Activated T-helper 2 cell treated with anti-CD3 and anti-CD28 coated beads, Interferon-gamma antibody, Interleukin-2, Interleukin-4, amounts not matched to agents 10 μg/mL and 5 μg/mL and 100 μg/mL, durations not matched to agents 14 hours and 24 hours and 36 hours (primary cell): Measurements from ENCODE around the gene SMPDL3A. TPM values are rescaled to one million over a fixed set of nuclear protein-coding genes. Genes with fewer than 3 reads are reported as not detected.
A peak's percentile ranks its signal among the peaks of the same experiment; 100 is the strongest.
"Not testable (repeated sequence)": the region's sequence is repeated elsewhere in the genome, so short reads cannot be mapped to it uniquely, and the experiment has no call there.

ENCODE experiments used
- DNase-seq: peaks from one replicate; pipeline ENCODE4 v3.0.0; 2021; ENCODE audit warnings: low spot score
- H3K27ac Mint-ChIP-seq: one replicate; pipeline ENCODE4 v1.8.0; 2021; ENCODE audit warnings: mixed read lengths
- H3K27me3 Mint-ChIP-seq: one replicate; pipeline ENCODE4 v1.8.0; 2021; ENCODE audit warnings: low read depth, mixed read lengths
- H3K36me3 Mint-ChIP-seq: one replicate; pipeline ENCODE4 v1.8.0; 2021; ENCODE audit warnings: low read depth, mixed read lengths
- H3K4me1 Mint-ChIP-seq: one replicate; pipeline ENCODE4 v1.8.0; 2021; ENCODE audit warnings: low read depth, mixed read lengths
- H3K4me3 Mint-ChIP-seq: one replicate; pipeline ENCODE4 v1.8.0; 2021; ENCODE audit warnings: low read depth, mild to moderate bottlenecking, moderate library complexity, mixed read lengths
- H3K9me3 Mint-ChIP-seq: one replicate; pipeline ENCODE4 v1.8.0; 2021; ENCODE audit warnings: mixed read lengths
- intact Hi-C: fragments of 100-400 bp; cut with micrococcal nuclease; formaldehyde crosslinking; loops from one replicate; pipeline ENCODE4 v1.15.1; 2023
- total RNA-seq: library from RNA; stranded (reverse); gene quantifications from 2 replicates; pipeline ENCODE4 v1.2.3, GENCODE V29; 2022

SMPDL3A gene
- 1.3 and 1.6 TPM in 2 replicates for total RNA-seq

GRCh38 chr6:122789182-122790027 is at the start of gene SMPDL3A:
Gene SMPDL3A (plus strand): TSS chr6:122789258. CDS start chr6:122789347, 89 bp downstream.
- intact Hi-C loops, result loop anchor here (1.0 to 5.0 kb wide), 3 partner anchors 9 to 52 kb away; no protein-coding TSS in a partner anchor
- no peaks in the 10 kb centered on the region for H3K36me3 Mint-ChIP-seq

GRCh38 chr6:122740091-122740490 is 49.0 kb upstream of the SMPDL3A start:
- Mint-ChIP-seq H3K4me1 (no peaks in the 10 kb centered on the region), H3K27me3 (peaks cover 2% of the 10 kb centered on the region), H3K36me3 (no peaks in the 10 kb centered on the region), H3K4me3 (no peak overlapping the region), H3K27ac (no peak overlapping the region), H3K9me3 (no peaks in the 10 kb centered on the region)
- intact Hi-C loops, result no loop called here
- DNase-seq, result no peak

More at GRCh38 chr6:122789182-122790027, at the start of gene SMPDL3A:
- DNase-seq, result peak; percentile 11
- Mint-ChIP-seq H3K4me3 (peak within 1 kb of the TSS; percentile 93), H3K4me1 (peaks cover 23% of the 10 kb centered on the region), H3K27me3 (peaks cover 59% of the 10 kb centered on the region), H3K27ac (peak within 1 kb of the TSS; percentile 86), H3K9me3 (no peaks in the 10 kb centered on the region)

GRCh38 chr6:122740936-122741335 is 48.1 kb upstream of the SMPDL3A start:
- Mint-ChIP-seq H3K27me3 (peaks cover 2% of the 10 kb centered on the region), H3K4me1 (no peaks in the 10 kb centered on the region), H3K27ac (no peak overlapping the region), H3K4me3 (no peak overlapping the region), H3K9me3 (no peaks in the 10 kb centered on the region), H3K36me3 (no peaks in the 10 kb centered on the region)
- no peak for DNase-seq
- intact Hi-C loops, result no loop called here

- DNase-seq, H3K27me3 Mint-ChIP-seq, H3K36me3 Mint-ChIP-seq, H3K4me3 Mint-ChIP-seq, H3K27ac Mint-ChIP-seq, H3K4me1 Mint-ChIP-seq, intact Hi-C loops, H3K9me3 Mint-ChIP-seq: not testable (repeated sequence)
These were observed 44.8 kb upstream of the SMPDL3A start for GRCh38 chr6:122744247-122744646.

- H3K4me1 Mint-ChIP-seq, intact Hi-C loops, DNase-seq, H3K27me3 Mint-ChIP-seq, H3K27ac Mint-ChIP-seq, H3K9me3 Mint-ChIP-seq, H3K36me3 Mint-ChIP-seq, H3K4me3 Mint-ChIP-seq: not testable (repeated sequence)
These were observed 44.2 kb upstream of the SMPDL3A start for GRCh38 chr6:122744856-122745255.

GRCh38 chr6:122746688-122747087 is 42.4 kb upstream of the SMPDL3A start:
- no peak for DNase-seq
- Mint-ChIP-seq H3K36me3 (no peaks in the 10 kb centered on the region), H3K4me3 (no peak overlapping the region), H3K27ac (no peak overlapping the region), H3K4me1 (peaks cover 14% of the 10 kb centered on the region), H3K9me3 (no peaks in the 10 kb centered on the region), H3K27me3 (no peaks in the 10 kb centered on the region)
- intact Hi-C loops, result no loop called here

GRCh38 chr6:122747573-122747972 is 41.5 kb upstream of the SMPDL3A start:
- H3K4me3 Mint-ChIP-seq, result no peak overlapping the region
- DNase-seq, result no peak
- H3K4me1 Mint-ChIP-seq, result peaks cover 16% of the 10 kb centered on the region
- H3K27me3 Mint-ChIP-seq, result no peaks in the 10 kb centered on the region
- intact Hi-C loops, result no loop called here
- no peak overlapping the region for H3K27ac Mint-ChIP-seq
- H3K9me3 Mint-ChIP-seq, result no peaks in the 10 kb centered on the region
- no peaks in the 10 kb centered on the region for H3K36me3 Mint-ChIP-seq

- H3K4me1 Mint-ChIP-seq, result peaks cover 19% of the 10 kb centered on the region
- intact Hi-C loops, H3K27me3 Mint-ChIP-seq, H3K27ac Mint-ChIP-seq, H3K36me3 Mint-ChIP-seq, DNase-seq, H3K4me3 Mint-ChIP-seq, H3K9me3 Mint-ChIP-seq: not testable (repeated sequence)
These were observed 40.1 kb upstream of the SMPDL3A start for GRCh38 chr6:122748945-122749344.

- H3K36me3 Mint-ChIP-seq, result no peaks in the 10 kb centered on the region
- H3K27me3 Mint-ChIP-seq, result no peaks in the 10 kb centered on the region
- intact Hi-C loops, result loop anchor here (5.0 kb wide), 1 partner anchor 48 kb away; no protein-coding TSS in a partner anchor
- no peak overlapping the region for H3K4me3 Mint-ChIP-seq
- no peak for DNase-seq
- no peaks in the 10 kb centered on the region for H3K9me3 Mint-ChIP-seq
- H3K4me1 Mint-ChIP-seq, result peaks cover 19% of the 10 kb centered on the region
- no peak overlapping the region for H3K27ac Mint-ChIP-seq
These were observed 39.5 kb upstream of the SMPDL3A start for GRCh38 chr6:122749451-122750050.

- Mint-ChIP-seq H3K36me3 (no peaks in the 10 kb centered on the region), H3K27ac (peak overlapping the region; percentile 34), H3K9me3 (no peaks in the 10 kb centered on the region), H3K27me3 (no peaks in the 10 kb centered on the region), H3K4me3 (no peak overlapping the region), H3K4me1 (peaks cover 19% of the 10 kb centered on the region)
- intact Hi-C loops, result loop anchor here (5.0 kb wide), 1 partner anchor 46 kb away; no protein-coding TSS in a partner anchor
- DNase-seq, result no peak
These were observed 37.7 kb upstream of the SMPDL3A start for GRCh38 chr6:122751326-122751725.

GRCh38 chr6:122752459-122752858 is 36.6 kb upstream of the SMPDL3A start:
- H3K9me3 Mint-ChIP-seq, result no peaks in the 10 kb centered on the region
- H3K36me3 Mint-ChIP-seq, result no peaks in the 10 kb centered on the region
- peaks cover 19% of the 10 kb centered on the region for H3K4me1 Mint-ChIP-seq
- DNase-seq, result no peak
- peaks cover 2% of the 10 kb centered on the region for H3K27me3 Mint-ChIP-seq
- intact Hi-C loops, result loop anchor here (5.0 kb wide), 1 partner anchor 45 kb away; no protein-coding TSS in a partner anchor
- H3K27ac Mint-ChIP-seq, result no peak overlapping the region
- H3K4me3 Mint-ChIP-seq, result no peak overlapping the region

- Mint-ChIP-seq H3K36me3 (no peaks in the 10 kb centered on the region), H3K27me3 (peaks cover 2% of the 10 kb centered on the region), H3K9me3 (no peaks in the 10 kb centered on the region), H3K4me3 (no peak overlapping the region), H3K4me1 (peaks cover 15% of the 10 kb centered on the region), H3K27ac (no peak overlapping the region)
- DNase-seq, result no peak
- intact Hi-C loops, result loop anchor here (5.0 kb wide), 1 partner anchor 44 kb away; no protein-coding TSS in a partner anchor
These were observed 35.9 kb upstream of the SMPDL3A start for GRCh38 chr6:122753000-122753687.
